Astrocyte of the spinal cord (primary cell): ENCODE results near the gene MXI1.
"Not testable (repeated sequence)": the region's sequence is repeated elsewhere in the genome, so short reads cannot be mapped to it uniquely, and the experiment has no call there.

Experiments used
- DNase-seq: peaks from one replicate; pipeline ENCODE4 v3.0.0; 2011; ENCODE audit warnings: low read depth, low spot score
- H3K4me3 ChIP-seq: 2 replicates; pipeline ENCODE4 v1.5.1; 2011; ENCODE audit warnings: low read depth, mild to moderate bottlenecking, low read length, moderate library complexity
- CTCF ChIP-seq: IDR thresholded peaks from 2 replicates; pipeline ENCODE4 v1.5.1; 2012; ENCODE audit warnings: low read depth, mild to moderate bottlenecking, low read length, inconsistent platforms
- in situ Hi-C: cut with HindIII; loops from 2 replicates; pipeline ENCODE4 v1.10.0; 2017; ENCODE audit warnings: low sequenced_read_pairs

MXI1 gene

GRCh38 chr10:110323503-110323902, 116.1 kb downstream of the MXI1 start:
- in situ Hi-C loops = loop anchor here (25.0 kb wide), 1 partner anchor 239 kb away; the partner anchor contains the start of gene SMC3
- peak; percentile 84 for DNase-seq
- TF ChIP-seq CTCF = no peak

GRCh38 chr10:110324201-110324804, 116.9 kb downstream of the MXI1 start:
- in situ Hi-C loops = loop anchor here (25.0 kb wide), 1 partner anchor 238 kb away; the partner anchor contains the start of gene SMC3
- no peak overlapping the region for H3K4me3 ChIP-seq
- TF ChIP-seq CTCF = no peak
- no peak for DNase-seq

More at GRCh38 chr10:110323503-110323902, 116.1 kb downstream of the MXI1 start:
- no peak overlapping the region for H3K4me3 ChIP-seq

- no peak overlapping the region for H3K4me3 ChIP-seq
- no peak for DNase-seq
- no peak for TF ChIP-seq CTCF
- in situ Hi-C loops = loop anchor here (25.0 kb wide), 1 partner anchor 237 kb away; the partner anchor contains the start of gene SMC3
These were observed 117.4 kb downstream of the MXI1 start for GRCh38 chr10:110324805-110325280.

GRCh38 chr10:110326351-110327032, 119.1 kb downstream of the MXI1 start:
- no peak for TF ChIP-seq CTCF
- H3K4me3 ChIP-seq = no peak overlapping the region
- in situ Hi-C loops = no loop called here
- DNase-seq = peak; percentile 92

GRCh38 chr10:110327262-110327914, 120.0 kb downstream of the MXI1 start:
- H3K4me3 ChIP-seq = no peak overlapping the region
- no peak for DNase-seq
- TF ChIP-seq CTCF = no peak
- in situ Hi-C loops = no loop called here

- in situ Hi-C loops = no loop called here
- DNase-seq = no peak
- H3K4me3 ChIP-seq = no peak overlapping the region
- no peak for TF ChIP-seq CTCF
These were observed 123.3 kb downstream of the MXI1 start for GRCh38 chr10:110330675-110331074.

- H3K4me3 ChIP-seq, DNase-seq, in situ Hi-C loops: not testable (repeated sequence)
These were observed 123.9 kb downstream of the MXI1 start for GRCh38 chr10:110331226-110331795.
